Measurements from ENCODE around the gene FIGNL2.

Gene FIGNL2

GRCh38 chr12:51827925-51828818, 20.3 kb downstream of the FIGNL2 start:
- Histone ChIP-seq H3K79me2 (ENCODE audit: low read length) (no peaks in the 10 kb centered on the region), H3K4me2 (ENCODE audit: low read length) (no peak overlapping the region), H3K9ac (ENCODE audit: low read length) (no peak overlapping the region), H3K9me3 (ENCODE audit: insufficient read depth, low read length) (no peaks in the 10 kb centered on the region), H4K20me1 (ENCODE audit: insufficient read depth, low read length) (no peaks in the 10 kb centered on the region), H3K27me3 (ENCODE audit: low read depth, low read length) (peaks cover 26% of the 10 kb centered on the region), H3K4me1 (ENCODE audit: low read length) (peaks cover 15% of the 10 kb centered on the region), H3K4me3 (ENCODE audit: low read length) (no peak overlapping the region), H2AFZ (ENCODE audit: low read depth, low read length) (peak overlapping the region; percentile 40; the same call in 1 of the 2 replicates), H3K36me3 (replicated peaks; ENCODE audit: low read depth, low read length) (no peaks in the 10 kb centered on the region), H3K27ac (ENCODE audit: low read length) (no peak overlapping the region)
- TF ChIP-seq EZH2phosphoT487 (IDR thresholded peaks at IDR 0.05; ENCODE audit: low read depth), result no peak
- TF ChIP-seq, protein P1, sequence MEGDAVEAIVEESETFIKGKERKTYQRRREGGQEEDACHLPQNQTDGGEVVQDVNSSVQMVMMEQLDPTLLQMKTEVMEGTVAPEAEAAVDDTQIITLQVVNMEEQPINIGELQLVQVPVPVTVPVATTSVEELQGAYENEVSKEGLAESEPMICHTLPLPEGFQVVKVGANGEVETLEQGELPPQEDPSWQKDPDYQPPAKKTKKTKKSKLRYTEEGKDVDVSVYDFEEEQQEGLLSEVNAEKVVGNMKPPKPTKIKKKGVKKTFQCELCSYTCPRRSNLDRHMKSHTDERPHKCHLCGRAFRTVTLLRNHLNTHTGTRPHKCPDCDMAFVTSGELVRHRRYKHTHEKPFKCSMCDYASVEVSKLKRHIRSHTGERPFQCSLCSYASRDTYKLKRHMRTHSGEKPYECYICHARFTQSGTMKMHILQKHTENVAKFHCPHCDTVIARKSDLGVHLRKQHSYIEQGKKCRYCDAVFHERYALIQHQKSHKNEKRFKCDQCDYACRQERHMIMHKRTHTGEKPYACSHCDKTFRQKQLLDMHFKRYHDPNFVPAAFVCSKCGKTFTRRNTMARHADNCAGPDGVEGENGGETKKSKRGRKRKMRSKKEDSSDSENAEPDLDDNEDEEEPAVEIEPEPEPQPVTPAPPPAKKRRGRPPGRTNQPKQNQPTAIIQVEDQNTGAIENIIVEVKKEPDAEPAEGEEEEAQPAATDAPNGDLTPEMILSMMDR (IDR thresholded peaks at IDR 0.05; ENCODE audit: low read depth, low read length), result no peak

DNA sequence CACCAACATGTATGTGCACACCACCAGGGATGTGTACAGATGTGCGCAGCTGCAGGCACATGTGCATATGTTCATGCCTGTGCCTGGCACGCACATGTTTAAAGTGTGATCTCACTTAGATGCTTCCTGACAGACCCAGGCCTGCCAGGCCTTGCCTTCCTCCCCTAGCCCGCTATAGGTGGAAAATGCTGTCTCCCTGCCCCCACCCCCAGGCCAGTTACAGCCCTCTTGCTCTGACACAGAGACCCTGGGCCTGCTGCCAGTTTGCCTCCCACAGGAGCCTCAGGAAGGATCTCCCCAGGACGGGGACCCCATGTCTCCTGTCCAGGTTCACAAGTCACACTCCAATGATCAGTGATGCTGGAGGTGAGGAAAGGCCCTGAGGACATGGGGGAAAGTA, 21.6 kb downstream of the FIGNL2 start:
- Histone ChIP-seq H3K9ac (ENCODE audit: low read length) (no peak overlapping the region), H3K79me2 (ENCODE audit: low read length) (no peaks in the 10 kb centered on the region), H3K4me1 (ENCODE audit: low read length) (0 out of 2 replicates have a peak, but pooled peaks cover 6% of the 10 kb centered on the region), H3K27ac (ENCODE audit: low read length) (no peak overlapping the region), H3K4me2 (ENCODE audit: low read length) (no peak overlapping the region), H4K20me1 (ENCODE audit: insufficient read depth, low read length) (no peaks in the 10 kb centered on the region), H3K27me3 (ENCODE audit: low read depth, low read length) (peaks cover 14% of the 10 kb centered on the region), H2AFZ (ENCODE audit: low read depth, low read length) (no peak overlapping the region), H3K9me3 (ENCODE audit: insufficient read depth, low read length) (no peaks in the 10 kb centered on the region), H3K36me3 (replicated peaks; ENCODE audit: low read depth, low read length) (no peaks in the 10 kb centered on the region), H3K4me3 (ENCODE audit: low read length) (no peak overlapping the region)
- no peak for TF ChIP-seq EZH2phosphoT487 (IDR thresholded peaks at IDR 0.05; ENCODE audit: low read depth)
- TF ChIP-seq, protein P1 (IDR thresholded peaks at IDR 0.05; ENCODE audit: low read depth, low read length), result no peak

DNA sequence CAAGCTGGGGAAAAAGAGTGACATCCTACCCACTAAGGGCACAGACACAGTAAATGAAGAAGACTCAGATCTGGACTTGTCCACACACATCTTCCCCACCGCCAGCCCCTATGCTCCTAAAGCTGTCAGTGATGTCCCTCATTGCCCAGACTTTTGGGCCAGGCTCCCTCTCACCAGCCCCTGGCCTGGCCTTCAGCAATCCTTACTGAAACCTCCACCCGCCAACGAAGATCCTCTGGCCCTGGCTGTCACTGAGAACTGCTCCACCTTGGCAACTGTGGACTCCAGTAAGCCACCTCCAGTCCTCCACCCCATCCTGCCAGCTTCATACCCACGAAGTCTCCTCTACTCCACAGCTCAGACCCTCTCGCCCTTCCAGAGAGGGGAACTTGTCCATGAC, 23.3 kb downstream of the FIGNL2 start:
- Histone ChIP-seq H3K27ac (ENCODE audit: low read length) (no peak overlapping the region), H3K27me3 (ENCODE audit: low read depth, low read length) (0 out of 2 replicates have a peak, but pooled peaks cover 3% of the 10 kb centered on the region), H3K9ac (ENCODE audit: low read length) (no peak overlapping the region), H3K4me3 (ENCODE audit: low read length) (no peak overlapping the region), H4K20me1 (ENCODE audit: insufficient read depth, low read length) (no peaks in the 10 kb centered on the region), H3K36me3 (replicated peaks; ENCODE audit: low read depth, low read length) (no peaks in the 10 kb centered on the region), H3K79me2 (ENCODE audit: low read length) (no peaks in the 10 kb centered on the region), H3K4me1 (ENCODE audit: low read length) (0 out of 2 replicates have a peak, but pooled peaks cover 6% of the 10 kb centered on the region), H3K9me3 (ENCODE audit: insufficient read depth, low read length) (no peaks in the 10 kb centered on the region), H2AFZ (ENCODE audit: low read depth, low read length) (no peak overlapping the region), H3K4me2 (ENCODE audit: low read length) (no peak overlapping the region)
- TF ChIP-seq, protein P1 (IDR thresholded peaks at IDR 0.05; ENCODE audit: low read depth, low read length), result no peak
- no peak for TF ChIP-seq EZH2phosphoT487 (IDR thresholded peaks at IDR 0.05; ENCODE audit: low read depth)

- Histone ChIP-seq H3K9ac (ENCODE audit: low read length) (no peak overlapping the region), H4K20me1 (ENCODE audit: insufficient read depth, low read length) (no peaks in the 10 kb centered on the region), H3K4me3 (ENCODE audit: low read length) (no peak overlapping the region), H2AFZ (ENCODE audit: low read depth, low read length) (no peak overlapping the region; the same call in 1 of the 2 replicates), H3K27me3 (ENCODE audit: low read depth, low read length) (0 out of 2 replicates have a peak, but pooled peaks cover 3% of the 10 kb centered on the region), H3K36me3 (replicated peaks; ENCODE audit: low read depth, low read length) (no peaks in the 10 kb centered on the region), H3K4me2 (ENCODE audit: low read length) (no peak overlapping the region), H3K79me2 (ENCODE audit: low read length) (no peaks in the 10 kb centered on the region), H3K4me1 (ENCODE audit: low read length) (0 out of 2 replicates have a peak, but pooled peaks cover 6% of the 10 kb centered on the region), H3K9me3 (ENCODE audit: insufficient read depth, low read length) (no peaks in the 10 kb centered on the region), H3K27ac (ENCODE audit: low read length) (no peak overlapping the region)
- TF ChIP-seq EZH2phosphoT487 (IDR thresholded peaks at IDR 0.05; ENCODE audit: low read depth), result no peak
- TF ChIP-seq, protein P1 (IDR thresholded peaks at IDR 0.05; ENCODE audit: low read depth, low read length), result peak; percentile 65
These were observed 24.5 kb downstream of the FIGNL2 start for GRCh38 chr12:51823875-51824565.
